Central memory CD4-positive, alpha-beta T cell (primary cell): ENCODE data around the gene ADGRG7.
"Not testable (repeated sequence)": the region's sequence is repeated elsewhere in the genome, so short reads cannot be mapped to it uniquely, and the experiment has no call there.

Experiments
- DNase-seq: peaks from one replicate; pipeline ENCODE4 v3.0.0; 2022

Gene ADGRG7

GRCh38 chr3:100647171-100647570 is 37.8 kb downstream of the ADGRG7 start:
- DNase-seq: no peak

DNA sequence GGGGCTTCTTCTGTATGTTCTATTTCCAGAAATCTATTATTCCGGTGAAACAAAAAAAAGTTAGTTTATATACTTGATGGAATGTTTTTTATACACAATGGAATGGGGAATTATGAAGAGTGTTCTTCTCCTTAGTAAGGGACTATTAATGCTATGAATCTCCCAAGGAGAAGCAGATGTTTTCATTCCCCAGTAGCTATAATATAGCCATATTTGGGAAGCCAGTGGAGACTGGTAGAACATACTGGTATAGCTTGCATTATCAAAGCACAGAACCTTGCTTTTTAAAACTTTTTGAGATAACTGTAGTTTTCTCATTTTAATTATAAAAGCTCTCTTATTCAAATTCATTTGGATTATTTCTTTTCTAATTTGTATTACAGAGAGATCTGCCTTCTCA is 38.3 kb downstream of the ADGRG7 start:
- no peak for DNase-seq

GRCh38 chr3:100650651-100651619 is 41.5 kb downstream of the ADGRG7 start:
- DNase-seq: no peak

DNA sequence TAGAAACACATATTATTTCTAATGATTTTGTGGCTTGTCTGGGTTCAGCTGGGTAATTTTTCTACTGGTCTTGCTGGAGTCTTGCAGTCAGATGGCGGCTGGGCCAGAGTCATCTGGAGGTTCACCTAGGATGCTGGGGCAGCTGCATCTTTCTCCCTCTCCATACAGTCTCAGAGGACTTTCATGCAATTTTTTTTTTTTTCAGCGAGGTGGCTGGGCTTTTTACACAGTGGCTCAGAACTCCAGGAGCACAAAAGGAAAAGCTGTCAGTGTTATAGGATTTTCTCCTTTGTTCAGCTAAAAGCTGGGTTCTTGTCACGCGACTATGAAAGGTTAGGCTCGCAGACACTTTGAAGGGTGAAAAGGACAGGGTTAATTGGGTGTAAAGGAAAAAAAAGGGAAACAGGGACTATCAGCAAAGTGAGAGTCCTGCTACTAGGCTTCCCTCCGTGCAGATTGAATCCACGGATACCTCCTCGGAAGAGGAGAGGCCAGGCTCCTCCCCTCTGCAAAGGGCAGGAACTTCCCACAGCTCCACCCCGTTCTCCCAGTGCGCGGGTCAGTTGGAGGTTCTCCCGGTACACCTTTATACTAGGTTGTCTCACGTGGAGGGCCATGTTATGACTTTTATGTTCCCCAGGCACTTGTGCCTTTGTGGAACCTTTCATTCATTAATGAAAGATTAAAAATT is 44.3 kb downstream of the ADGRG7 start:
- DNase-seq: no peak

DNA sequence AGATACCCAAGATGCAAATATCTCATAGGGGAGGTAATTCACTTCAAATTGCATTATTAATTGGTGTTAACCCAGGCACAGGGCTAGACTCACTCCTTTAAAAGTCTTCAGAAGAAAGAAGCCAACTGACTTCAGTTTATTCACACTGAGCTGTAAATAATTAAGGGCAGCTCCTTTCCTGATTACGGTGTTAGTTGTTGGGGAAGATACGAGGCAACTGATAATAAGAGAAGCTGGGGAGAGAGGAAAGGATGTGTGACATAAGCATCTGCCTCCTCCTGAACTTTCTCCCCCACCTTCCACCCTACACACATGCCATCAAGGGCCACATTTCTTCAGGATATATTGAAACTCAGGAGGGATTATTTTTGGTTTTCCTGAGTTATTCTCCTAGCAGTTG is 47.5 kb downstream of the ADGRG7 start:
- DNase-seq: no peak

GRCh38 chr3:100661294-100661693 is 51.9 kb downstream of the ADGRG7 start:
- DNase-seq: not testable (repeated sequence)

GRCh38 chr3:100662113-100662823 is 52.9 kb downstream of the ADGRG7 start:
- peak; percentile 18 for DNase-seq

DNA sequence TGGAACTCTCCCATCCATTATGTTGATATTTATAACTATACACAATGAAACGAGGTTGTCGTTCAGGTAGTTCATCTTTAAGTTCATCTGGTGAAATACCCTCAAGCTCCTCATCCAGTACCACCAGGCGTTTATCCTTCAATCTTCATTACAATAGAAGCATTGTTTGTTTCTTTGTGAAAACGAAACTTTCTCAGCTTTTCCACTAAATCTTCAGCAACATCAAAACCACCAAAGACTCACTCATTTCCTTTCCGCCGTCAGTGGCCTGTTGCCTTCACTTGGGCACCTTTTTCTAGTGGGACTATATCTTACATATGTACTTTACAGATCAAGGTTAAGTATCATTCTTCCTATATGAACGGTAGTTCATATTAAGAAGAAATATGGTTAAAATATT is 55.8 kb downstream of the ADGRG7 start:
- peak; percentile 17 for DNase-seq

DNA sequence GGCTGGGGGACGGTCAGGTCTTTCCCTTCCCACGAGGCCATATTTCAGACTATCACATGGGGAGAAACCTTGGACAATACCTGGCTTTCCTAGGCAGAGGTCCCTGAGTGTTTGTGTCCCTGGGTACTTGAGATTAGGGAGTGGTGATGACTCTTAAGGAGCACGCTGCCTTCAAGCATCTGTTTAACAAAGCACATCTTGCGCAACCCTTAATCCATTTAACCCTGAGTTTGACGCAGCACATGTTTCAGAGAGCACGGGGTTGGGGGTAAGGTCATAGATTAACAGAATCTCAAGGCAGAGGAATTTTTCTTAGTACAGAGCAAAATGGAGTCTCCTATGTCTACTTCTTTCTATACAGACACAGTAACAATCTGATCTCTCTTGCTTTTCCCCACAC is 57.3 kb downstream of the ADGRG7 start:
- DNase-seq: not testable (repeated sequence)

- not testable (repeated sequence) for DNase-seq
Measured at GRCh38 chr3:100667316-100667715, 57.9 kb downstream of the ADGRG7 start.

GRCh38 chr3:100670995-100671394 is 61.6 kb downstream of the ADGRG7 start:
- DNase-seq: not testable (repeated sequence)

- DNase-seq: no peak
Measured at GRCh38 chr3:100681496-100681895, 72.1 kb downstream of the ADGRG7 start.

DNA sequence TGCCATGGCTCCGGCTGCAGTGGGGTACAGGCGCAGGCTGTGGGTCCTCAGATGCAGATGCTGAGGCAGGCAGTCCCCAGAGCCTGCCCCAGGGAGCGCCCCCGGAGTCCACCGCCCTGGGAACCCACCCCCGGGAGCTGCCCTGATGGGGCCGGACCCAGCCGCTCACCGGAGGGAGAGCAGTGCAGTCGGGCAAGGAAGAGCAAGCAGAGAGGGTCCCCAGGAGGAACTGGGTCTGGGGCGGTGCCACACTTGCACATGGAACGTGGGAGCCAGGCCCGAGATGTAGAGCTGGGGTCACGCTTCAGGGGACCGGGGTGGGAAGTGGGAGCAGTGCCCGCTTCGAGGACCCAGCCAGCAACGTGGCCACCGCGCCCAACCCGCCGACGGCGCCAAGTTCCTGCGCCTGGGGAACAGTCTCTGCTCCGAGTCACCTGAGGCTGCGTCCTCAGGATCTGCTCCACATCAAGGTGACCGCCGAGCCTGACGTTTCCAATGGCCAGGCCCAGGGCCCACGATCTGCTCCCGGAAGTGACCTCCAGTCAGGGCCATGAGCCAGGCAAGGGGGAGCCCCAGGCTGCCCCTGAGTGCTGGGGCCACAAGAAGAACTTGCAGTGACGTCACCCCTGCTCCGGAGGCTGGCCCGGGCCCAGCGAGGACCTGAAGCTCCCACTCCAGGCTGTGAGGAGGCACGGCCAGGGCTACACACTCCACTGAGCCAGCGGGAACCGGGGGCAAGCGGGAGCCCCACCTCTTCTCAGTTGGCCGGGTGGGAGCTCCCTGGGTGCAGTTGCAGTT is 72.9 kb downstream of the ADGRG7 start:
- no peak for DNase-seq

- no peak for DNase-seq
Measured at GRCh38 chr3:100682854-100683760, 73.7 kb downstream of the ADGRG7 start.

DNA sequence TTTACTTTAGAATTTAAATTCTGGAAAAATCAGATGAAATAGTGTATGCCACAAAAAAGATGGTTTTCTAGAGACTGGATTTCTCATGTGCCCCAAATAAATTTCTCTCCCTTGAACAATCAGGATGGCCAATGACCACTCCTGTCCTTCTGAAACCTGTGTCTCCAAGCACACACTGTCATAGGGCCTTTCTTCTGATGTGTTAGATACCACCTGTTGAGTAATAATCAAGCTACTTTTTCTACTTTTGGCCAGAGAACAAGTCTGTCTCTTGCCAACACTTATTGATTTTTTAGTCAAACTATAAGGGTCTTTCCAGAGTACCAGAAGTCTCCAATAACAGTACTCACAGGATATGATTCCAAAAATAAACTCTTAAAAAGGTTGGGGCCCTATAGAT is 83.8 kb downstream of the ADGRG7 start:
- no peak for DNase-seq

DNA sequence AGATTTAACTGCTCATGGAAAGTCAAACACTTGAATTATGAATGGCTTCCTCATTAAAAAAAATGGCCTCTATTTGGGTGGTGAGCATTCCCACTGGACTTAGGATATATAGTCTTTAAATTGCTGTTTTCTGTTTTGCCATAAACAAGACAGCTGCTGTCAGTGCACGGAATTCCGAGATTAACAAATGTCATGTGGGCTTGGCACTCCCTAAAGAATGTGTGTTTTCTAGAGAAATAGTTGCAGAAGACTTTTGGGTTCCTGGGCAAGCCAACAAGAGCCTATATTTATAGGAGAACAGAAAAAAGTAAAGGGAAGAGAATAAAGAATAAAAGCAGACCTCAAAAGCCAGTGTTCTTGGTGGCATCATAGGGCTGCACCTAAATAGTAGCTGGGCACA is 86.3 kb downstream of the ADGRG7 start:
- no peak for DNase-seq

DNA sequence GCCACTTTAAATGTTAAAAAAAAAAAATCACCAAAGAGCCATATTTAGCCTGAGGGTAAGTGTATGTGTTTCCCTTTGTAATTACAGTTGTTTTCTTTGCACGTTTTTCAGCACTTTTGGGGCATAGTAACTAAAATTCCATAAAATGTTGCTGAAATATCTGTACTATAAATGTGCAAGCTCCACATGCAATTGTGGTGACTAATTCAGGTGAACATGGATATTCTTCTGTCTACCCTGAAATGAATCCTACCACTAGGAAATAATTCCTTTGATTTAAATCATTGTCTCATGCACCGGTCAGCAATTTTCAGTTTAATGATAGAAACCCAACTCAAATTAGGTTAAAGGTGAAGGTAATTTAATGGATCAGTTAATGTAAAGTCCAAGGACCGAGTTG is 86.8 kb downstream of the ADGRG7 start:
- no peak for DNase-seq

GRCh38 chr3:100697172-100697571 is 87.8 kb downstream of the ADGRG7 start:
- DNase-seq: no peak

- no peak for DNase-seq
Measured at GRCh38 chr3:100697723-100698285, 88.4 kb downstream of the ADGRG7 start.

GRCh38 chr3:100698736-100699135 is 89.3 kb downstream of the ADGRG7 start:
- no peak for DNase-seq

DNA sequence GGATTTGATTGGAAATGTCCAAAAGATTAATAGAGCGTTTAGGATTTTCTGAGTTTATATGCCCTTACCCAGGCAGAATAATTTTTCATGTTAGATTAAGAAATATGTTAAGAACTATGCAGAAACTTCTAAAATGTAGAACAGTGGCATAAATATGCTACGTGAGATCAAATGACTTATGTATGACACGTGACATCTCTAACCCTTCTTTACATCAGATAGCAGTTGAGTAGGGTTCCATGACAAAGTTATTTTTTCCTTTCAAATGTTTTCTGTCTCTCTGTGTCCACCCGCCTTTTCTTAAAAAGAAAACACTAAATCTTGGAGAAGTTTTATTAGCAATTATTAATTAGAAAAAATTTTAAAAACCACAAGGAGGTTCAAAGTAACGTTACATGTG is 91.3 kb downstream of the ADGRG7 start:
- DNase-seq: no peak
